MM.1S (cell line): ENCODE data around the gene TMPRSS3.

ENCODE experiments used
- EZH2 ChIP-seq: fragments of 300-600 bp; sonication (generic); optimal IDR thresholded peaks from 2 replicates; pipeline ENCODE3; 2017; ENCODE audit warnings: low read depth, mild to moderate bottlenecking, antibody characterized with exemption, low read length, mixed read lengths
- TF ChIP-seq, protein P1 (sequence below): fragments of 300-600 bp; sonication (generic); IDR thresholded peaks from 2 replicates; pipeline ENCODE4 v1.5.1; 2016; ENCODE audit warnings: antibody characterized with exemption, low read length, mixed read lengths

GRCh38 chr21:42421018-42421793 is 25.4 kb upstream of the TMPRSS3 start:
- TF ChIP-seq, protein P1, sequence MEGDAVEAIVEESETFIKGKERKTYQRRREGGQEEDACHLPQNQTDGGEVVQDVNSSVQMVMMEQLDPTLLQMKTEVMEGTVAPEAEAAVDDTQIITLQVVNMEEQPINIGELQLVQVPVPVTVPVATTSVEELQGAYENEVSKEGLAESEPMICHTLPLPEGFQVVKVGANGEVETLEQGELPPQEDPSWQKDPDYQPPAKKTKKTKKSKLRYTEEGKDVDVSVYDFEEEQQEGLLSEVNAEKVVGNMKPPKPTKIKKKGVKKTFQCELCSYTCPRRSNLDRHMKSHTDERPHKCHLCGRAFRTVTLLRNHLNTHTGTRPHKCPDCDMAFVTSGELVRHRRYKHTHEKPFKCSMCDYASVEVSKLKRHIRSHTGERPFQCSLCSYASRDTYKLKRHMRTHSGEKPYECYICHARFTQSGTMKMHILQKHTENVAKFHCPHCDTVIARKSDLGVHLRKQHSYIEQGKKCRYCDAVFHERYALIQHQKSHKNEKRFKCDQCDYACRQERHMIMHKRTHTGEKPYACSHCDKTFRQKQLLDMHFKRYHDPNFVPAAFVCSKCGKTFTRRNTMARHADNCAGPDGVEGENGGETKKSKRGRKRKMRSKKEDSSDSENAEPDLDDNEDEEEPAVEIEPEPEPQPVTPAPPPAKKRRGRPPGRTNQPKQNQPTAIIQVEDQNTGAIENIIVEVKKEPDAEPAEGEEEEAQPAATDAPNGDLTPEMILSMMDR = no peak
- no peak for TF ChIP-seq EZH2
